ENCODE results near the gene GRPEL2.

- TF ChIP-seq CTCF (IDR thresholded peaks at IDR 0.05) (no peak), POLR2A (IDR thresholded peaks at IDR 0.05) (no peak)
These were observed 3.2 kb downstream of the GRPEL2 start for GRCh38 chr5:149348518-149348917.
